Prostate gland (tissue), 2 donors: ENCODE data around the gene SLC38A3.

Experiments
- CTCF ChIP-seq, 4 experiments: fragments of 200-600 bp in 2 of 4; fragments of 450-650 bp in 2 of 4; sonication (generic) in 2 of 4; IDR thresholded peaks; 1 replicate in 3 of 4; 2 replicates in 1 of 4; pipeline ENCODE4 v1.5.1; 2016 to 2019; ENCODE audit warnings: antibody characterized with exemption in 4 of 4, mild to moderate bottlenecking in 2 of 4, moderate library complexity in 2 of 4
- POLR2A ChIP-seq: fragments of 450-650 bp; IDR thresholded peaks from one replicate; pipeline ENCODE4 v1.6.1; 2016; ENCODE audit warnings: antibody characterized with exemption, mild to moderate bottlenecking
- POLR2AphosphoS5 ChIP-seq: sonication (generic); formaldehyde crosslinking; IDR thresholded peaks from one replicate; pipeline ENCODE4 v1.6.1; 2017; ENCODE audit warnings: antibody characterized with exemption

- TF ChIP-seq CTCF (IDR thresholded peaks at IDR 0.05) (no peak), POLR2A (no peak), POLR2AphosphoS5 (no peak)
Observed at GRCh38 chr3:50262778-50263177, 57.7 kb downstream of the SLC38A3 start.
